ENCODE data around the gene UNC119.

UNC119 gene

GRCh38 chr17:28503420-28503819 lies 49.0 kb downstream of the UNC119 start:
- CTCF ChIA-PET, result interaction anchor here (0.7 to 1.3 kb wide), 4 partner anchors 8 to 37 kb away, joined by 3 to 5 read pairs (median 4); no protein-coding TSS in a partner anchor
- DNase-seq (ENCODE audit: extremely low spot score), result no peak
- POLR2A ChIA-PET, result interaction anchor here (0.9 kb wide), 1 partner anchor 96 kb away, joined by 3 read pairs; no protein-coding TSS in a partner anchor
- TF ChIP-seq ZNF384 (IDR thresholded peaks at IDR 0.05) (peak; percentile 83), FOXA1 (IDR thresholded peaks at IDR 0.05) (no peak)

GRCh38 chr17:28501421-28502284 lies 50.8 kb downstream of the UNC119 start:
- TF ChIP-seq HDGF (IDR thresholded peaks at IDR 0.05; ENCODE audit: borderline replicate concordance) (no peak), FOXM1 (IDR thresholded peaks at IDR 0.05; ENCODE audit: borderline replicate concordance) (no peak), SP1 (IDR thresholded peaks at IDR 0.05) (no peak), NFRKB (IDR thresholded peaks at IDR 0.05) (no peak), PKNOX1 (IDR thresholded peaks at IDR 0.05) (no peak), ZNF384 (IDR thresholded peaks at IDR 0.05) (no peak), CTBP1 (IDR thresholded peaks at IDR 0.05; ENCODE audit: borderline replicate concordance) (no peak), LEF1 (IDR thresholded peaks at IDR 0.05; ENCODE audit: borderline replicate concordance) (no peak), L3MBTL2 (conservative IDR thresholded peaks at IDR 0.05) (no peak), FOXK2 (IDR thresholded peaks at IDR 0.05) (no peak), SUZ12 (IDR thresholded peaks at IDR 0.05) (no peak), ARNT (IDR thresholded peaks at IDR 0.05) (no peak), FOXA1 (IDR thresholded peaks at IDR 0.05) (no peak), ELF4 (IDR thresholded peaks at IDR 0.05) (no peak), TARDBP (IDR thresholded peaks at IDR 0.05) (no peak)
- POLR2A ChIA-PET, result interaction anchor here (0.6 to 1.6 kb wide), 2 partner anchors 16 to 103 kb away, joined by 3 to 7 read pairs; no protein-coding TSS in a partner anchor
- no peak for DNase-seq (ENCODE audit: extremely low spot score)
- CTCF ChIA-PET, result interaction anchor here (0.6 kb wide), 2 partner anchors 34 to 249 kb away, joined by 3 to 9 read pairs; no protein-coding TSS in a partner anchor

- DNase-seq (ENCODE audit: extremely low spot score), result no peak
- ChIA-PET CTCF (interaction anchor here (0.6 to 1.3 kb wide), 2 partner anchors 34 to 40 kb away, joined by 3 to 4 read pairs; no protein-coding TSS in a partner anchor), POLR2A (interaction anchor here (0.6 to 1.1 kb wide), 2 partner anchors 37 to 102 kb away, joined by 3 read pairs; no protein-coding TSS in a partner anchor)
Observed at GRCh38 chr17:28500712-28501379, 51.6 kb downstream of the UNC119 start.

GRCh38 chr17:28499684-28500357 lies 52.6 kb downstream of the UNC119 start:
- CTCF ChIA-PET, result interaction anchor here (0.6 to 1.3 kb wide), 2 partner anchors 41 to 697 kb away, joined by 4 to 8 read pairs; no protein-coding TSS in a partner anchor
- no peak for TF ChIP-seq CTBP1 (IDR thresholded peaks at IDR 0.05; ENCODE audit: borderline replicate concordance)
- no peak for TF ChIP-seq HDGF (IDR thresholded peaks at IDR 0.05; ENCODE audit: borderline replicate concordance)
- TF ChIP-seq FOXK2 (IDR thresholded peaks at IDR 0.05), result no peak
- TF ChIP-seq SUZ12 (IDR thresholded peaks at IDR 0.05), result no peak
- no peak for TF ChIP-seq LEF1 (IDR thresholded peaks at IDR 0.05; ENCODE audit: borderline replicate concordance)
- no peak for TF ChIP-seq TARDBP (IDR thresholded peaks at IDR 0.05)
- no peak for TF ChIP-seq NFRKB (IDR thresholded peaks at IDR 0.05)
- TF ChIP-seq BHLHE40 (IDR thresholded peaks at IDR 0.05; ENCODE audit: borderline replicate concordance), result no peak
- TF ChIP-seq SP1 (IDR thresholded peaks at IDR 0.05), result no peak
- DNase-seq (ENCODE audit: extremely low spot score), result no peak
- POLR2A ChIA-PET, result interaction anchor here (1.1 kb wide), 1 partner anchor 38 kb away, joined by 3 read pairs; no protein-coding TSS in a partner anchor

More at GRCh38 chr17:28500712-28501379, 51.6 kb downstream of the UNC119 start:
- TF ChIP-seq ARNT (IDR thresholded peaks at IDR 0.05) (no peak), ZNF384 (IDR thresholded peaks at IDR 0.05) (no peak), HDGF (IDR thresholded peaks at IDR 0.05; ENCODE audit: borderline replicate concordance) (no peak), FOXA1 (IDR thresholded peaks at IDR 0.05) (no peak)

GRCh38 chr17:28499364-28499664 lies 53.1 kb downstream of the UNC119 start:
- TF ChIP-seq ZNF384 (IDR thresholded peaks at IDR 0.05) (no peak), FOXA1 (IDR thresholded peaks at IDR 0.05) (no peak), HDGF (IDR thresholded peaks at IDR 0.05; ENCODE audit: borderline replicate concordance) (no peak), BHLHE40 (IDR thresholded peaks at IDR 0.05; ENCODE audit: borderline replicate concordance) (no peak), FOXM1 (IDR thresholded peaks at IDR 0.05; ENCODE audit: borderline replicate concordance) (no peak), FOXK2 (IDR thresholded peaks at IDR 0.05) (no peak), ARNT (IDR thresholded peaks at IDR 0.05) (no peak), LEF1 (IDR thresholded peaks at IDR 0.05; ENCODE audit: borderline replicate concordance) (no peak), TARDBP (IDR thresholded peaks at IDR 0.05) (no peak)
- CTCF ChIA-PET, result interaction anchor here (1.3 kb wide), 1 partner anchor 42 kb away, joined by 4 read pairs; no protein-coding TSS in a partner anchor
- POLR2A ChIA-PET, result interaction anchor here (1.6 kb wide), 1 partner anchor 54 kb away, joined by 4 read pairs; the partner anchor contains the start of gene UNC119
- no peak for DNase-seq (ENCODE audit: extremely low spot score)

GRCh38 chr17:28498652-28499363 lies 53.6 kb downstream of the UNC119 start:
- TF ChIP-seq LEF1 (IDR thresholded peaks at IDR 0.05; ENCODE audit: borderline replicate concordance) (no peak), ZNF384 (IDR thresholded peaks at IDR 0.05) (no peak), TARDBP (IDR thresholded peaks at IDR 0.05) (no peak), FOXM1 (IDR thresholded peaks at IDR 0.05; ENCODE audit: borderline replicate concordance) (no peak)
- ChIA-PET CTCF (no interaction called here), POLR2A (interaction anchor here (1.6 kb wide), 1 partner anchor 54 kb away, joined by 4 read pairs; the partner anchor contains the start of gene UNC119)
- no peak for DNase-seq (ENCODE audit: extremely low spot score)

All from HEK293T (cell line).